ENCODE data around the gene TPRX1. TPM values are rescaled to one million over a fixed set of nuclear protein-coding genes. Genes with fewer than 3 reads are reported as not detected.

TPRX1 gene
- total RNA-seq, 4 donors from 2014 or later = not detected

GRCh38 chr19:47801270-47801669 lies 3.1 kb downstream of the TPRX1 start:
- intact Hi-C loops (cut with DNase I) = no loop called here
- no peaks in the 10 kb centered on the region for H3K4me1 ChIP-seq
- H3K27me3 ChIP-seq = no peaks in the 10 kb centered on the region
- H3K36me3 ChIP-seq = no peaks in the 10 kb centered on the region
- H3K4me3 ChIP-seq (replicated peaks in 1 of 3) = no peak overlapping the region
- no peaks in the 10 kb centered on the region for H3K9me3 ChIP-seq
- TF ChIP-seq, protein P1, sequence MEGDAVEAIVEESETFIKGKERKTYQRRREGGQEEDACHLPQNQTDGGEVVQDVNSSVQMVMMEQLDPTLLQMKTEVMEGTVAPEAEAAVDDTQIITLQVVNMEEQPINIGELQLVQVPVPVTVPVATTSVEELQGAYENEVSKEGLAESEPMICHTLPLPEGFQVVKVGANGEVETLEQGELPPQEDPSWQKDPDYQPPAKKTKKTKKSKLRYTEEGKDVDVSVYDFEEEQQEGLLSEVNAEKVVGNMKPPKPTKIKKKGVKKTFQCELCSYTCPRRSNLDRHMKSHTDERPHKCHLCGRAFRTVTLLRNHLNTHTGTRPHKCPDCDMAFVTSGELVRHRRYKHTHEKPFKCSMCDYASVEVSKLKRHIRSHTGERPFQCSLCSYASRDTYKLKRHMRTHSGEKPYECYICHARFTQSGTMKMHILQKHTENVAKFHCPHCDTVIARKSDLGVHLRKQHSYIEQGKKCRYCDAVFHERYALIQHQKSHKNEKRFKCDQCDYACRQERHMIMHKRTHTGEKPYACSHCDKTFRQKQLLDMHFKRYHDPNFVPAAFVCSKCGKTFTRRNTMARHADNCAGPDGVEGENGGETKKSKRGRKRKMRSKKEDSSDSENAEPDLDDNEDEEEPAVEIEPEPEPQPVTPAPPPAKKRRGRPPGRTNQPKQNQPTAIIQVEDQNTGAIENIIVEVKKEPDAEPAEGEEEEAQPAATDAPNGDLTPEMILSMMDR (IDR thresholded peaks at IDR 0.05) = no peak
- TF ChIP-seq POLR2A (IDR thresholded peaks at IDR 0.05) = no peak
- no peak overlapping the region for H3K27ac ChIP-seq
- no peak for DNase-seq
- WGBS, 2 donors = 94 to 97% methylated on average over 3 to 4 of the region's 4 CpGs

- intact Hi-C loops (cut with DNase I) = no loop called here
- Histone ChIP-seq H3K9me3 (no peaks in the 10 kb centered on the region), H3K4me1 (no peaks in the 10 kb centered on the region), H3K27ac (no peak overlapping the region), H3K4me3 (replicated peaks in 1 of 3) (no peak overlapping the region), H3K27me3 (no peaks in the 10 kb centered on the region), H3K36me3 (no peaks in the 10 kb centered on the region)
- TF ChIP-seq, protein P1 (IDR thresholded peaks at IDR 0.05) = no peak
- no peak for TF ChIP-seq POLR2A (IDR thresholded peaks at IDR 0.05)
- DNase-seq = no peak
- 77 to 79% methylated on average over 4 of the region's 4 CpGs for WGBS, 2 donors
Observed at GRCh38 chr19:47798904-47799266, 5.5 kb downstream of the TPRX1 start.

- no peaks in the 10 kb centered on the region for H3K27me3 ChIP-seq
- H3K36me3 ChIP-seq = no peaks in the 10 kb centered on the region
- no peak for TF ChIP-seq POLR2A (IDR thresholded peaks at IDR 0.05)
- no peak for DNase-seq
- H3K4me3 ChIP-seq (replicated peaks in 1 of 3) = no peak overlapping the region
- H3K9me3 ChIP-seq = no peaks in the 10 kb centered on the region
- no peak overlapping the region for H3K27ac ChIP-seq
- WGBS, 2 donors = 50 to 53% methylated on average over 14 of the region's 14 CpGs
- no peaks in the 10 kb centered on the region for H3K4me1 ChIP-seq
- intact Hi-C loops (cut with DNase I) = no loop called here
Observed at GRCh38 chr19:47797996-47798903, 6.1 kb downstream of the TPRX1 start.

DNA sequence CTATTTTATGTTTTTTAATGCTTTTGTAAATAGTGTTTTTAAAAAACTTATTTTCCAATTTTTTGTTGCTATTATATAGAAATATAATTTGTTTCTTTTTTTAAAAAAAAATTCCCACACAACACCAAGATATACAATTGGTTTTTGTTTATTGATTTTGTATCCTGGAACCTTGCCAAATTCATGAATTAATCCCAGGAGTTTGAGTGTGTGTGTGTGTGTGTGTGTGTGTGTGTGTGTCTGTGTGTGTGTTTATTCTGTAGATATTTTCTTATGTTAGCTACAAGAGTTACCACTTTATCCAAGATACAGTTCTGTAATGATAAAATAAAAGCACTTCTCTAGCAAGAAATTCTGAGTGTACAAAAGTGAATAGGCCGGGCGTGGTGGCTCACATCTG lies 7.6 kb downstream of the TPRX1 start:
- H3K36me3 ChIP-seq = no peaks in the 10 kb centered on the region
- intact Hi-C loops (cut with DNase I) = no loop called here
- no peaks in the 10 kb centered on the region for H3K27me3 ChIP-seq
- H3K4me1 ChIP-seq = no peaks in the 10 kb centered on the region
- no peak overlapping the region for H3K27ac ChIP-seq
- TF ChIP-seq, protein P1 (IDR thresholded peaks at IDR 0.05) = no peak
- TF ChIP-seq POLR2A (IDR thresholded peaks at IDR 0.05) = no peak
- H3K9me3 ChIP-seq = no peaks in the 10 kb centered on the region
- no peak overlapping the region for H3K4me3 ChIP-seq (replicated peaks in 1 of 3)
- 88 to 96% methylated on average over 2 of the region's 2 CpGs for WGBS, 2 donors
- no peak for DNase-seq

GRCh38 chr19:47794526-47794925 lies 9.8 kb downstream of the TPRX1 start:
- Histone ChIP-seq H3K27ac (no peak overlapping the region), H3K4me1 (no peaks in the 10 kb centered on the region), H3K27me3 (no peaks in the 10 kb centered on the region), H3K4me3 (replicated peaks in 1 of 3) (no peak overlapping the region), H3K36me3 (no peaks in the 10 kb centered on the region), H3K9me3 (no peaks in the 10 kb centered on the region)
- DNase-seq = no peak
- intact Hi-C loops (cut with DNase I) = no loop called here
- WGBS, 2 donors = 79 to 87% methylated on average over 18 of the region's 18 CpGs
- TF ChIP-seq, protein P1 (IDR thresholded peaks at IDR 0.05) = no peak
- no peak for TF ChIP-seq POLR2A (IDR thresholded peaks at IDR 0.05)

Data from thyroid gland (tissue), 4 donors.